Astrocyte (in vitro differentiated cells and primary cell): Measurements from ENCODE around the gene ZNF716. TPM values are rescaled to one million over a fixed set of nuclear protein-coding genes. Genes with fewer than 3 reads are reported as not detected.

Experiments used
- DNase-seq: peaks from one replicate; pipeline ENCODE4 v3.0.0-alpha.2; 2010; ENCODE audit warnings: low read depth
- FAIRE-seq: peaks from 2 replicates; lab custom pipeline; 2011; peaks lifted over from hg19 to GRCh38; lab: Jason Lieb, UNC
- H2AFZ ChIP-seq: 2 replicates; pipeline ENCODE4 v1.6.0; 2012; ENCODE audit warnings: low read depth, low read length, inconsistent platforms
- H3K27ac ChIP-seq: 2 replicates; pipeline ENCODE4 v1.5.1; 2011; ENCODE audit warnings: low read depth, low read length, inconsistent platforms
- H3K27me3 ChIP-seq: 2 replicates; pipeline ENCODE4 v1.6.0; 2011; ENCODE audit warnings: low read length, inconsistent platforms; ENCODE audit not compliant: insufficient read depth
- H3K36me3 ChIP-seq: 2 replicates; pipeline ENCODE4 v1.5.1; 2011; ENCODE audit warnings: low read length, inconsistent platforms; ENCODE audit not compliant: insufficient read depth
- H3K4me1 ChIP-seq: 2 replicates; pipeline ENCODE4 v1.5.1; 2011; ENCODE audit warnings: low read length, inconsistent platforms; ENCODE audit not compliant: insufficient read depth
- H3K4me2 ChIP-seq: 2 replicates; pipeline ENCODE4 v1.6.0; 2012; ENCODE audit warnings: low read length, inconsistent platforms
- H3K4me3 ChIP-seq: 2 replicates; pipeline ENCODE4 v1.5.1; 2011; ENCODE audit warnings: low read depth, mild to moderate bottlenecking, low read length, inconsistent platforms; ENCODE audit not compliant: insufficient read depth
- H3K79me2 ChIP-seq: 2 replicates; pipeline ENCODE4 v1.6.0; 2012; ENCODE audit warnings: mild to moderate bottlenecking, low read length, inconsistent platforms; ENCODE audit not compliant: insufficient read depth
- H3K9ac ChIP-seq: 2 replicates; pipeline ENCODE4 v1.6.0; 2012; ENCODE audit warnings: mild to moderate bottlenecking, low read length, inconsistent platforms
- H3K9me3 ChIP-seq: 2 replicates; pipeline ENCODE4 v1.5.1; 2012; ENCODE audit warnings: low read depth, mild to moderate bottlenecking, low read length, inconsistent platforms; ENCODE audit not compliant: insufficient read depth
- H4K20me1 ChIP-seq: 2 replicates; pipeline ENCODE4 v1.6.0; 2012; ENCODE audit warnings: low read length, inconsistent platforms; ENCODE audit not compliant: insufficient read depth
- H3K27ac Mint-ChIP-seq: one replicate; pipeline ENCODE4 v1.8.0; 2021; ENCODE audit warnings: mild to moderate bottlenecking, mixed read lengths; ENCODE audit not compliant: unreplicated experiment
- H3K27me3 Mint-ChIP-seq: one replicate; pipeline ENCODE4 v1.8.0; 2021; ENCODE audit warnings: low read depth, mixed read lengths; ENCODE audit not compliant: unreplicated experiment
- H3K36me3 Mint-ChIP-seq: one replicate; pipeline ENCODE4 v1.8.0; 2021; ENCODE audit warnings: low read depth, mixed read lengths; ENCODE audit not compliant: unreplicated experiment
- H3K4me1 Mint-ChIP-seq: one replicate; pipeline ENCODE4 v1.8.0; 2021; ENCODE audit warnings: low read depth, mixed read lengths; ENCODE audit not compliant: unreplicated experiment
- H3K4me3 Mint-ChIP-seq: one replicate; pipeline ENCODE4 v1.8.0; 2021; ENCODE audit warnings: mild to moderate bottlenecking, moderate library complexity, mixed read lengths; ENCODE audit not compliant: unreplicated experiment
- H3K9me3 Mint-ChIP-seq: one replicate; pipeline ENCODE4 v1.8.0; 2021; ENCODE audit warnings: mild to moderate bottlenecking, mixed read lengths; ENCODE audit not compliant: unreplicated experiment
- EZH2 ChIP-seq: IDR thresholded peaks from 2 replicates; pipeline ENCODE4 v1.6.1; 2012; ENCODE audit warnings: mild to moderate bottlenecking, low read length, inconsistent platforms; ENCODE audit not compliant: insufficient read depth
- total RNA-seq: library from RNA; stranded (reverse); gene quantifications from 2 replicates; pipeline ENCODE4 v1.2.1, GENCODE V29; 2021
- TF ChIP-seq, protein P1 (sequence below): IDR thresholded peaks from 2 replicates; pipeline ENCODE4 v1.5.1; 2011; ENCODE audit warnings: low read depth, mild to moderate bottlenecking, inconsistent platforms, low read length, moderate library complexity; ENCODE audit not compliant: insufficient read depth

The ZNF716 gene
- total RNA-seq, 1 donor from 2014 or later, result not detected

- no peak overlapping the region for H3K4me2 ChIP-seq
- Mint-ChIP-seq H3K4me3 (no peak overlapping the region), H3K4me1 (no peaks in the 10 kb centered on the region), H3K27me3 (no peaks in the 10 kb centered on the region), H3K27ac (no peak overlapping the region), H3K36me3 (no peaks in the 10 kb centered on the region), H3K9me3 (peaks cover 7% of the 10 kb centered on the region)
- H3K9ac ChIP-seq, result no peak overlapping the region
- H3K27ac ChIP-seq, result no peak overlapping the region
- DNase-seq (no peak), FAIRE-seq (no peak)
- H3K79me2 ChIP-seq, result no peaks in the 10 kb centered on the region
- H2AFZ ChIP-seq, result no peak overlapping the region
- H3K27me3 ChIP-seq, result no peaks in the 10 kb centered on the region
- no peaks in the 10 kb centered on the region for H4K20me1 ChIP-seq
- H3K36me3 ChIP-seq, result no peaks in the 10 kb centered on the region
- TF ChIP-seq, protein P1, sequence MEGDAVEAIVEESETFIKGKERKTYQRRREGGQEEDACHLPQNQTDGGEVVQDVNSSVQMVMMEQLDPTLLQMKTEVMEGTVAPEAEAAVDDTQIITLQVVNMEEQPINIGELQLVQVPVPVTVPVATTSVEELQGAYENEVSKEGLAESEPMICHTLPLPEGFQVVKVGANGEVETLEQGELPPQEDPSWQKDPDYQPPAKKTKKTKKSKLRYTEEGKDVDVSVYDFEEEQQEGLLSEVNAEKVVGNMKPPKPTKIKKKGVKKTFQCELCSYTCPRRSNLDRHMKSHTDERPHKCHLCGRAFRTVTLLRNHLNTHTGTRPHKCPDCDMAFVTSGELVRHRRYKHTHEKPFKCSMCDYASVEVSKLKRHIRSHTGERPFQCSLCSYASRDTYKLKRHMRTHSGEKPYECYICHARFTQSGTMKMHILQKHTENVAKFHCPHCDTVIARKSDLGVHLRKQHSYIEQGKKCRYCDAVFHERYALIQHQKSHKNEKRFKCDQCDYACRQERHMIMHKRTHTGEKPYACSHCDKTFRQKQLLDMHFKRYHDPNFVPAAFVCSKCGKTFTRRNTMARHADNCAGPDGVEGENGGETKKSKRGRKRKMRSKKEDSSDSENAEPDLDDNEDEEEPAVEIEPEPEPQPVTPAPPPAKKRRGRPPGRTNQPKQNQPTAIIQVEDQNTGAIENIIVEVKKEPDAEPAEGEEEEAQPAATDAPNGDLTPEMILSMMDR, result no peak
- no peak for TF ChIP-seq EZH2
- no peak overlapping the region for H3K4me3 ChIP-seq
- H3K9me3 ChIP-seq, result peaks cover 4% of the 10 kb centered on the region
- H3K4me1 ChIP-seq, result no peaks in the 10 kb centered on the region
Observed at GRCh38 chr7:57407125-57407524, 42.9 kb upstream of the ZNF716 start.

GRCh38 chr7:57412168-57412567, 37.8 kb upstream of the ZNF716 start:
- Histone ChIP-seq H3K27ac (no peak overlapping the region), H3K36me3 (no peaks in the 10 kb centered on the region), H3K9me3 (peaks cover 16% of the 10 kb centered on the region), H2AFZ (no peak overlapping the region), H3K4me1 (no peaks in the 10 kb centered on the region), H3K27me3 (no peaks in the 10 kb centered on the region), H3K4me2 (no peak overlapping the region), H3K9ac (no peak overlapping the region), H3K4me3 (no peak overlapping the region), H3K79me2 (no peaks in the 10 kb centered on the region), H4K20me1 (no peaks in the 10 kb centered on the region)
- FAIRE-seq (no peak), DNase-seq (no peak)
- no peaks in the 10 kb centered on the region for H3K9me3 Mint-ChIP-seq
- no peaks in the 10 kb centered on the region for H3K36me3 Mint-ChIP-seq
- H3K4me1 Mint-ChIP-seq, result no peaks in the 10 kb centered on the region
- H3K27ac Mint-ChIP-seq, result no peak overlapping the region
- H3K27me3 Mint-ChIP-seq, result no peaks in the 10 kb centered on the region
- TF ChIP-seq EZH2, result no peak
- TF ChIP-seq, protein P1, result no peak
- H3K4me3 Mint-ChIP-seq, result no peak overlapping the region

DNA sequence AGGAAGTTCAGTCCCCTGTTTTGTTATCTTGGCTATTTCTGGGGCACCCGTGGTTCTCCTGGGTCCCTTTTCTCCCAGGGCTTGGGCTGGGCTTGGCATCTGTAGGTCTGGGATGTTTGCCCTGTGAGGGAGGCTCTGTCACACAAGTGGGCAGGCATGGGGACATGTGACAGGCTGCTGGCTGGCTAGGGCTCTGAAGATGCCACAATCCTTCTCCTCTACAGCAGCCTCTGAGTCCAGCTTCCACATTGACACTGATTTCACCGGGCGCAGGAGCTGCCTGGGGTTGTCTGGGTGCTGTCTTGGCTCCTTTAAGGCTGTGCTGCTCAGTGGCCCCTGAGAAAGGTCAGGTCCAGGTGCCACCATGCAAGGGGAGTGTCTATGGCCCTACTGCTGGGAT, 37.4 kb upstream of the ZNF716 start:
- TF ChIP-seq, protein P1, result no peak
- TF ChIP-seq EZH2, result no peak
- DNase-seq (no peak), FAIRE-seq (no peak)
- no peaks in the 10 kb centered on the region for H3K4me1 ChIP-seq
- H3K4me3 ChIP-seq, result no peak overlapping the region
- no peak overlapping the region for H3K4me2 ChIP-seq
- no peaks in the 10 kb centered on the region for H3K27me3 ChIP-seq
- Mint-ChIP-seq H3K27me3 (no peaks in the 10 kb centered on the region), H3K27ac (no peak overlapping the region), H3K9me3 (no peaks in the 10 kb centered on the region), H3K4me1 (no peaks in the 10 kb centered on the region), H3K36me3 (no peaks in the 10 kb centered on the region), H3K4me3 (no peak overlapping the region)
- peaks cover 19% of the 10 kb centered on the region for H3K9me3 ChIP-seq
- no peaks in the 10 kb centered on the region for H3K36me3 ChIP-seq
- H2AFZ ChIP-seq, result no peak overlapping the region
- H3K9ac ChIP-seq, result no peak overlapping the region
- no peaks in the 10 kb centered on the region for H3K79me2 ChIP-seq
- no peaks in the 10 kb centered on the region for H4K20me1 ChIP-seq
- H3K27ac ChIP-seq, result no peak overlapping the region
